GM12892 (cell line): ENCODE results near the gene LYRM4.

Source experiments
- DNase-seq: peaks from one replicate; pipeline ENCODE4 v3.0.0; 2011; ENCODE audit not compliant: insufficient read length
- FAIRE-seq: peaks from 2 replicates; lab custom pipeline; 2011; peaks lifted over from hg19 to GRCh38; lab: Jason Lieb, UNC
- POLR2A ChIP-seq: IDR thresholded peaks from 2 replicates; pipeline ENCODE4 v1.6.1; 2011; ENCODE audit warnings: low read depth, low read length, control low read depth
- POLR2AphosphoS5 ChIP-seq: IDR thresholded peaks from 2 replicates; pipeline ENCODE4 v1.6.1; 2011; ENCODE audit warnings: low read depth, low read length, control low read depth
- TAF1 ChIP-seq: IDR thresholded peaks from 2 replicates; pipeline ENCODE4 v1.6.1; 2011; ENCODE audit warnings: low read depth, mild to moderate bottlenecking, control low read depth, low read length, borderline replicate concordance

The LYRM4 gene

DNA sequence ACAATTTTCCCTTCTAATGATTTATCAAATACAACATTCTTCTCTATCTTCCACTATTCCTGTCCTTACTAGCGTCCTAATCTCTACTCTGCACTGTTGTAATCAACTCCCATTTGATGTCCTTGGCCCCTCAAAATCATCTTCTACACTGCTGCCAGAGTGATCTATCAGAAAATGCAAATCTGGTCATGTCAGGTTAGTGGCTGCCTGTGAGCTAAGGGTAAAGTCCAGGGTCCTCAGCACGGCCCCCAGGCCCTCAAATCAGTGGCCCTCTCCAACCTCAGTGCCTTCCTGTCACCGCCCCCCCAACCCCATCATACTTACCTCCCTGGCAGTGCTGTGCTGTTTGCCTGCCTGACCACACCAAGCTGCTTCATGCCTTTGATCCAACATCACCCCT is 3.8 kb downstream of the LYRM4 start:
- FAIRE-seq, result no peak
- no peak for TF ChIP-seq POLR2AphosphoS5
- TF ChIP-seq POLR2A, result no peak

DNA sequence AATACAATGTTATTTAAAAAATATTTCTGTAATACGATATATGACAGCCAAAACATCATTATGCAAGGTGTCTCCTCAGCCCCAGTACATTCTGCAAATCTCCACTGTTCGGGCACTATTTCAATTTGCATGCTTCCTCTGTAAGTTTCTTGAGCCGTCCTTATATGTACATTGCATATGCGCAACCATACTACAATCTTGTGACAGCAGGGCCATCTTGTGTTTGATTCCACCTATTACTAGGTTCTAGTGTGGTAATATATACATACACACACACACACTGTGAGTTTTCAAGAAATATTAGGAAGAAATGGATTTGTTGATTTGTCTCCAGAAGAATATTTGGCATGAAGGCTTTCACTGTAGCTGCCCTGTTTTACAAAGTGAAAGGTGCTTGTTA is 9.8 kb downstream of the LYRM4 start:
- FAIRE-seq (no peak), DNase-seq (no peak)
- TF ChIP-seq POLR2A (no peak), POLR2AphosphoS5 (no peak)

More for the DNA sequence above, 3.8 kb downstream of the LYRM4 start:
- DNase-seq, result no peak

DNA sequence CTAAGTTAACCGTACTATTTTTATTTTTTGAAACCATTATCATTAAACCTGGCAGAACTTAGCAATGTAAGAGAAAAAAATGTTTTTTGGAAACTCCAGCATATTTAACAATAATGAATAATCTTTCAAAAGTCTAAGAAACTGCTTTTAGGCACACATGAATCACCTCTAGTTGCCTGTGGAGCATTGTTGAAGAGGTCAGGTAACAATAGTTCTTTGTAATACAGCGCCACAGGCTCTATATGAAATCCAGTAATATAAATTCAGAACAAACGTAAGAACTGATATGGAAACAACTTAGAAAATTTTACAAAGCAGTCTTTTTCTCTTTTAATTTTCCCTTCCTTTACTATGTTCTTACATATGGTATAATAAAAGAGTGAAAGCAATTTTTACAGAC is 10.3 kb downstream of the LYRM4 start:
- FAIRE-seq, result no peak
- DNase-seq, result no peak
- TF ChIP-seq TAF1, result no peak
- TF ChIP-seq POLR2A, result no peak
- TF ChIP-seq POLR2AphosphoS5, result no peak

DNA sequence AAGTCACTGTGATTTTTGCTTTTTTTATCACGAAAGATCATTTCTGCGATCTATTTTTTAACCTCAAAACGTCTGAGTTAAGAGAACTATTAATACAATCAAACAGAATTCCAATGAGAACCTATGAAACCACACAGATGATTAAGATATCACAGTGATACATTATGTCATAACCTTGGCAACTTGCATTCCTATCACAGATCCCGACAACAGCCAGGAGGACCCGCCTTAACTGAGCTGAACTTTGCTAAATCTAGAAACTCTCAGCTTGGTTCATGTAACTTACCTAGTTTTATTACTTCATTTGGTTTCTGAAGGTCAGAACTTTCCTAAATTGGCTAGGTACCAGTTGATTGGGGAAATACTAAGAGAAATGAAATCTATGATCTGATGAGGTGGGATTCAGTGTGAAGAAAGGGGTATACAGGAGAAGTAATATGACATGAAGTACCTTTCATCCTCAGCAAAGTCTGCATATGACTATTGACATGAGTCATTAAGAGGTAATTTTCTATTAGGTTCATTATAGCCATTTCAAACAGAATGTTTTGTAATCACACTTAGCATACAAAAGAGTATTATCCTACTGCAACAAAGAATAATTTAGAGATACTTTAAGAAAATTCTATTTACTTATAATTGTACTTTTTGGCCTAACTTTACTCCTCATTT is 11.2 kb downstream of the LYRM4 start:
- no peak for TF ChIP-seq TAF1
- TF ChIP-seq POLR2A, result no peak
- TF ChIP-seq POLR2AphosphoS5, result no peak
- DNase-seq (no peak), FAIRE-seq (no peak)

DNA sequence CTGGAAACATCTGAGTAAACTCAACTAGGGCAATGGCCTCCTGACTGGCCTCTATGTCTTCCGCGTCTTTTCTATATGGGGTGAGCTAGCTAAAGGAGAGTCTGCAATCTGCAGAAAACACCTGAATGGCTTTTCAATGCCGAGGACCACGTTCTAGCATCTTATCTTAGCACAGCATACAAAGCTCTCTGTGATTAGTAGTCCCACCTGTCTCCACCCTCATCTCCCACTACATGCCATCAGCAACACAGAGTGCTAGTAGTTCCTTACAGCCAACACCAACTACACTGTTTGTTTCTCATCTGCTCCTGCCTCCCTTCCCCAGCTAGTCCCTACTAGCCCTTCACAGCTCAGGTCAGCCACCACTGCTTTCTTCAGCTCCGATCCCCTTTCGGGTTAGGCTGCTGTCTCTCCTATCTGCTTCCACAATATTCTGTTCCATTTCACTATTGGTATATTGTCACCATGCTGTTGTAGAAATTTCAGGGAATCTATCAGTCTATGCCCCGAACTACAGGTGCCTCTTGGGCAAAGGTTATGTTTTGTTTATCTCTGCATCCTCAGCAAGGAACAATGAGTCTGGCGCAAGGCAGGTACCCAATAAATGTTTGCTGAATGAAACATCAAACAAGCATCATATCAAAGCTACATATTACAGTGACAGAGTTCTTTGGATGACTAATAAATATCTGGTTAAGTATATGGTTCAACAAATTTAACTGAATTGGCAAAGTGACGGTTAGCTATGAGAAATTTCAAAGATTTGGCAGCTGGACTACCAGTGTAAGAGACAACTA is 12.2 kb downstream of the LYRM4 start:
- TF ChIP-seq POLR2AphosphoS5, result no peak
- TF ChIP-seq POLR2A, result no peak
- no peak for TF ChIP-seq TAF1
- DNase-seq (no peak), FAIRE-seq (no peak)

DNA sequence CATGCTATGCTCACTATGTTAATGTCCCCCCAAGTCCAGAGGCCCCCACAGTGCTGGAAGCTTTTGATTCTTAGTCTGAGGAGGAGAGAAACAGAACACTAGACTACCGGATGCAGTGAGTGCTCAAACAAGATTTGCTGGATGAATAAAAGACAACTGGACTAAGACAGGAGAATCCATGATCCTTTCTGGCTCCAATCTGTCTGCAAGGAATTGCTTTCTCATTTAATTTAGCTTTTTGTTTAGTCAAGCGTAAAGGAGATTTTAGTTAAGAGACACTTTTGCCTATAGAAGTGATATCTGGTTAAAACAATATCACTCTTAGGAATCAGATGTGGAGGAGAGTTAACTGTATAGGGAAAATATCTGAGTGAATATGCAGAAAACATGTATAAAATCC is 13.5 kb downstream of the LYRM4 start:
- TF ChIP-seq TAF1, result no peak
- TF ChIP-seq POLR2AphosphoS5, result no peak
- no peak for TF ChIP-seq POLR2A
- DNase-seq (no peak), FAIRE-seq (no peak)

DNA sequence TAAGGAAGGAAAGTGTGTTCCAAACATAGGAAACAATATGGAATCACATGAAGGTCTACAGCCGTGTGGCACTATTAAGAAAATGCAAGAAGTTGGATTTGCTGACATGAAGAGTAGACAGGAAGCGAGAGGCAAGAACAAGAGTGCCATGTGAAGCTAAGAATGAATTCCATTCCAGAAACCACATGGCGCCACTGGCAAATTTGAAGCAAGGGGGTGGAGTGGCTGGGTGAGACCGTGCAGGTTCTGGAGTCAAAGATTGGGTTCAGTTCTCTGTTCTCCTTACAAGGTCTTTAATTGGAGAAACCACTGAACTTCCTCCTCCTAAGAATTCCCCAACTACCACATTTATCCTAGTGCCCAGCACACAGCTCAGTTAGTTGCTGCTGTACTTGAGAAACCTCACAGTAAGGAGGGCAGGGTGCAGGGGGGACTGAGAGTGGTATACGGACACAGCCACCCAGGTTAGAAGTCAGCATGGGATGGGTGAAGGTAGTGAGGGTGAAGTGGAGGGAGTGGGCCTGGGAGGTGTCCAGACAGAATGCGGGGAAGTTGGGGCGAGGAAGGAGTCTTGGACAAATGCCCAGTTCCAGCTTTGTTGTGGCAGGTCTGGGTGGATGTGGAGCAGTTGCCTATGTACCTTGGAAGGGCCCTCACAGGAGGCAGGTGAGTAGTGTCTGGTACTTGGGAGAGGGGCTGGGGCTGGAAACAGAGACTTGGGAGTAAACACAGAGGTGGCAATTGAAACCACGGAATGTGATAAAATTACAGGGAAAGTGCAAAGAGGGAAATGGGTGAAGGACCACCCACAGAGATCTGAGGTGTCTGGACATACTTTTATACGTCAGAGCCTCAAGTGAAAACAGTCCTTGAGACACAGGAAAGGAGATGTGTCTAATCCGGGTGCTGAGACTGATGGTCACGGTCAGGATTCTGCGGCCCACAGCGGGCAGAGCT is 14.3 kb downstream of the LYRM4 start:
- DNase-seq (no peak), FAIRE-seq (no peak)
- TF ChIP-seq POLR2AphosphoS5 (no peak), TAF1 (no peak), POLR2A (no peak)

DNA sequence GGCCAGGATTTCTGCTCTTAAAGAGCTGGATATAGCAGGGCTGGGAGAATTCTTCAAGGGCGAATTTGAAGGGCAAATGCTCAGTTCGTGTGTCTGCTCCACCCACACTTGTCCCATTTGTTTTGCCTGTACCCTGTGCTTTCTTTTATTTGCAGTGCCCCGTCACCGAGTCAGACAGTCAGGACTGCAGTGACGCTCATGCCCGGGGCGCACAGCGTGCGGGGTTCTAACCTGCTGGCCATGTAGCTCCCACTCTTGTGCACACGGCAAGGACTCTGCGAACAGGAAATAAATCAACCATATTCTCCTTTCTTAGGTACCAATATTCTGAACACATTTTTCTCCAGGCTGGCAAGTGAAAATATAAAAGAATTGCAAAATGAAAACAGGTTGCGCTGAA is 17.7 kb downstream of the LYRM4 start:
- no peak for FAIRE-seq
- TF ChIP-seq POLR2AphosphoS5, result no peak
- no peak for TF ChIP-seq POLR2A
- TF ChIP-seq TAF1, result no peak
- DNase-seq, result no peak

DNA sequence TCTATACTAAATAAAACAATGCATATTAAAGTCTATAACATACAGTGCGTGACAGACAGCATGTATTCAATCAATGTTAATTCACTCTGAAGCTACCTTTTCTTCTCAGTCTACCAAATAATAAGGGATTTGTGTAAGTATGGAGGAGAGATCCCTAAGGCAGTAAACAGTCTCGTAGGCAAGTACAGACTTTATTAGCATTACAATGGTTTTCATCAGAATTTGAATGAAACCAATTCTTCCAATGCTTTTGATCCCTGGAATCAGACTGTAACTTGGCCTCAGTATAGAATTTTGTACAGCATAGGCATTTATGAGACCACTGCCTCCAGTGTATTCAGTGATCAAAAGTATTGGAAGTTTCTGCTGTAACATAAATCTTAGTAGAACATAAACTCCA is 19.5 kb downstream of the LYRM4 start:
- FAIRE-seq, result no peak
- no peak for DNase-seq
- TF ChIP-seq POLR2A, result no peak
- TF ChIP-seq POLR2AphosphoS5, result no peak
- no peak for TF ChIP-seq TAF1

DNA sequence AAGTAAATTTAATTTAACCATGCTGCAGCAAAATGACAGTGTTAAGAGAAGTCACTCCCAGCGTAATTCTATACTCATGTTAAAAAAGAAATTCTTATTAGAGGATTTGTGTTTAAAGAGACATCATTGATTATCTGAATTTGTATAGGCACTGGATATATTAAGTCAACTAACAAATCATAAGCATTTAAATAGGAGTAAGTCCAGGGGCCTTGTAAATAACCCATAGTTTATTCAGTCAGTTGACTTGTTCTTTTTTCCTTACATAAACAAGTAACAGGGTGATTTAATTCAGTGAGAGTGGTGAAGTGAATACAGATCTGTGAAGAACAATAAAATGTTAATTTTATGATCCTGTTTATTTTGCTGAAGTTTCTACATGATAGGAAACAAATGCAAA is 22.4 kb downstream of the LYRM4 start:
- FAIRE-seq (no peak), DNase-seq (no peak)
- TF ChIP-seq POLR2AphosphoS5 (no peak), POLR2A (no peak), TAF1 (no peak)

DNA sequence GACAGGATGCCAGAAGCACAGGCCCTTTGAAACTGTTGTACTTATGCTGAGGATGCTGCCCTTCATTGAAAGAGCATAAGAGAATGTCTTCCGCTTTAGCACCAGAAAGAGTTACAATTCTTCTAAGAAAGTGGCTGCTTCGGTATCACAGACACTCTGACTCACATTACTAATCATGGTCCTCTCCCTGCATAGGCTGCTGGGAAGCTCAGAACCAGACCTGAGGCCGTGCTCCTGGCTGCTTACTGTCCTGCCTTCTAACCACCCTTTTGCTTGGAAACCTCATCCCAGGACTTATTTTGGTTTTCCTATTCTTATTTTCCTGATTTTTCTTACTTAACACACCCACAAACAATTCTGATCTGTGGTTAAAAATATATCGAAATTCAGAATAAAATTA is 22.9 kb downstream of the LYRM4 start:
- TF ChIP-seq POLR2A (no peak), TAF1 (no peak), POLR2AphosphoS5 (no peak)
- FAIRE-seq (no peak), DNase-seq (no peak)
